HG03066 (cell line): ENCODE measurements around the gene ZNF200.
A peak's percentile ranks its signal among the peaks of the same experiment; 100 is the strongest.
"Not testable (repeated sequence)": the region's sequence is repeated elsewhere in the genome, so short reads cannot be mapped to it uniquely, and the experiment has no call there.

Experiments
- ATAC-seq: cut with Tn5 transposase; IDR thresholded peaks from one replicate; pipeline ENCODE4 v1.9.1; 2021; ENCODE audit warnings: low read depth; ENCODE audit not compliant: unreplicated experiment

The ZNF200 gene, protein sequence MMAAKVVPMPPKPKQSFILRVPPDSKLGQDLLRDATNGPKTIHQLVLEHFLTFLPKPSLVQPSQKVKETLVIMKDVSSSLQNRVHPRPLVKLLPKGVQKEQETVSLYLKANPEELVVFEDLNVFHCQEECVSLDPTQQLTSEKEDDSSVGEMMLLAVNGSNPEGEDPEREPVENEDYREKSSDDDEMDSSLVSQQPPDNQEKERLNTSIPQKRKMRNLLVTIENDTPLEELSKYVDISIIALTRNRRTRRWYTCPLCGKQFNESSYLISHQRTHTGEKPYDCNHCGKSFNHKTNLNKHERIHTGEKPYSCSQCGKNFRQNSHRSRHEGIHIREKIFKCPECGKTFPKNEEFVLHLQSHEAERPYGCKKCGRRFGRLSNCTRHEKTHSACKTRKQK

GRCh38 chr16:3234857-3235561 lies at the start of gene ZNF200:
Gene ZNF200 (minus strand): TSS chr16:3235158. CDS start chr16:3233755, 1,403 bp downstream.
- ATAC-seq: peak; percentile 83

DNA sequence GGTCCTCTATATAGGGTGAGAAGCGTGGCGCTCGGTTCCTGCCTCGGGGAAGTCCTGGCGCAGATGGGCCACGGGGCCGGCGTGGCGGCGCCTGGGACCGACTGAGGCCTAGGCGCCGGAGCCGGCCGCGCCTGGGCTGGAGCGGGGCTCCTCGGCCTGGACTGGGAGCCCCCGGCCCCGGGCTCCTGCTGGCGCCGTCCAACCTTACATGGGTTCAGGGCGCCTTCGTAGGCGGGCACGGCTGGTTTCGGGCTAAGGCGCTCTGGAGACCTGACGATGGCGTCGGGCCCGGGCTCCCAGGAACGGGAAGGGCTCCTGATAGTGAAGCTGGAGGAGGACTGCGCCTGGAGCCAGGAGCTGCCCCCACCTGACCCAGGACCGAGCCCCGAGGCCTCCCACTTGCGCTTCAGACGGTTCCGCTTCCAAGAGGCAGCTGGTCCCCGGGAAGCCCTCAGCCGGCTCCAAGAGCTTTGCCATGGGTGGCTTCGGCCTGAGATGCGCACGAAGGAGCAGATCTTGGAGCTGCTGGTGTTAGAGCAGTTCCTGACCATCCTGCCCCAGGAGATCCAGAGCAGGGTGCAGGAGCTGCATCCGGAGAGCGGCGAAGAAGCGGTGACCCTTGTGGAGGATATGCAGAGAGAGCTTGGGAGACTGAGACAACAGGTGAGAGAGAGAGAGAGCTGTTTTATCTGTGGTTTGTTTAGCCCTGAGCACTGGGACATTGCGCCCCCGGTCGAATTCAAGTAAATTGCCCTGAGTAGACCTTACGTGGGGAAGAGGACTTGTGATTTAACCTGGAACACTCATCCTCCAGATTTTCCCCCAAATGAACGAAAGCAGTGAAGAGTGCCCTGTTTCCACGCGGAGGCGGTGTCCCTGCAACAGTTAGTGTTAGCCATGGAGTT lies 48.8 kb upstream of the ZNF200 start:
- no peak for ATAC-seq

DNA sequence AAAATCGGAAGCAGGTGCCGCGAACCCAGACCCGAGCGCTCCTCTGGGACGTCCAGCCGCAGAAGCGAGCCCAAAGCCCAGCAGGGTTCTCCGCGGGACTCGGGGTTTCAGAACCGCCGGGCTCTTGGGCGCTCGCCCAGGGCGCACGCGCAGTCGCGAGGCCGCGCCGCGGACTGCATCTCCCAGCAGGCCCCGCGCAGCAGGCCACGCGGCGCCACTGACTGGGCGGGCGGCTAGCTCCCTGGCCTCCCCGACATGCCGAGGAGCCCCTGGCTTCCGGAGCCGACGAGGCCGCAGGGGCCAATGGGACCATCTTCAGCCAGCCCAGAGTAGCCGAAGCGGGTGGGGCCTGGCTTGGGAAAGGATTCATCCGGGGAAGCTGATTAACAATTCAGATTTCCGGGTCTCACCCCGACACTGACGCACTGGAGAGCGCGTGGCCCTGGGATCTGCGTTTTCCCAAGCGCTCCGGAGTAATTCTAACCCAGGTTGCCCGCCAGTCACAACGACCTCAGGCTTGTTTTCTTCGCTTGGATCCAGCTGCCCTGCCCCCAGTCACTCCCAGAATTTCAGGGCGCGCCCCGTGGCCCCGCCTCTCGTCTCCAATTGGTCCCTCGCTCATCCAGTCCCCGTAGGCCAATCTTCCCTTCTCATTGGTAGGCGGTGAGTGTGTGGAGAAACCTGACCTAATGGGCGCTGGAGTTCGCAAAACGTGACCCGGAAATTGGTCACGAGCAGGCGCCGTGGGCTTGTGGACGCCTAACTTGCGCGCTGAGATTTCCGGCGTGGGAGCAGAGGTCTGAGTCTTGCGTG lies 48.0 kb upstream of the ZNF200 start, which contains the start of gene ZNF263:
TSS of gene ZNF263 (plus strand) at position 762 of the 813 bp plus-strand sequence. CDS start 328 bp downstream, outside the sequence.
- peak; percentile 83 for ATAC-seq

- ATAC-seq: peak; percentile 22
Observed at GRCh38 chr16:3282103-3282729, 47.3 kb upstream of the ZNF200 start.

GRCh38 chr16:3281222-3281820 lies 46.4 kb upstream of the ZNF200 start:
- ATAC-seq: no peak

DNA sequence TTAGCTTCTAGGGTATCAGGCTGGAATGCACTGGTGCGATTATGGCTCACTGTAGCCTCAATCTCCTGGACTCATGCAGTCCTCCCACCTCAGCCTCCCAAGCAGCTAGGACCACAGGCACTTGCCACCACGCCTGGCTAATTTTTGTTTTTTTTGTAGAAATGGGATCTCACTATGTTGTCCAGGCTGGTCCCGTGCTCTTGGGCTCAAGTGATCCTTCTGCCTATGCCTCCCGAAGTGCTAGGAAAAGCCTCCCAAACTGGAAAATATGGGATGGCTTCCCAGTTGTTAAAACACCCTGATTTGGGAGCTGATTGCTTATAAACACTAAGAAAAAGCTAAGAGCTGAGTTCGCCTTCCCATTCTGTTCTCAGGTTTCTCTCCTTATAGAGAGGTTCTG lies 41.7 kb upstream of the ZNF200 start:
- ATAC-seq: no peak

DNA sequence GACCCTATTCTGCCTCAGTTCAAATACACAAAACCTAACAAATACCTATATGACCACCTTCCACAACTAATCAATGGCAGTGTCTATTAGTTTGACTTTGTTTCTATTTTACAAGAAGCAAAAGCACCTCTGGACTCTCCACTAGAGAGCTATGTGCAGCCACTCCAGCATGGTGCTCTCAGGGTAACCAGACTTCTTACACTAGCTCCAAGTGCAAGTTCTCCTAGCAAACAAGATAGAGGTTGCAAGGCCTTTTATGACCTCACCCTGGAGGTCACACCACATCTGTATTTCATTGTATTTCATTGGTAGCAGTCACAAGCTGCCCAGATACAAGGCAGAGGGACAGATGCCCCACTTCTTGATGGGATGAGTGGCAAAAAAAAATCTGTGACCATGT lies 40.0 kb upstream of the ZNF200 start:
- no peak for ATAC-seq

GRCh38 chr16:3274490-3274889 lies 39.5 kb upstream of the ZNF200 start:
- no peak for ATAC-seq

- ATAC-seq: not testable (repeated sequence)
Observed at GRCh38 chr16:3271281-3271680, 36.3 kb upstream of the ZNF200 start.

- not testable (repeated sequence) for ATAC-seq
Observed at GRCh38 chr16:3270718-3271117, 35.8 kb upstream of the ZNF200 start.

GRCh38 chr16:3268294-3268693 lies 33.3 kb upstream of the ZNF200 start:
- no peak for ATAC-seq

- no peak for ATAC-seq
Observed at GRCh38 chr16:3266873-3267537, 32.0 kb upstream of the ZNF200 start.

DNA sequence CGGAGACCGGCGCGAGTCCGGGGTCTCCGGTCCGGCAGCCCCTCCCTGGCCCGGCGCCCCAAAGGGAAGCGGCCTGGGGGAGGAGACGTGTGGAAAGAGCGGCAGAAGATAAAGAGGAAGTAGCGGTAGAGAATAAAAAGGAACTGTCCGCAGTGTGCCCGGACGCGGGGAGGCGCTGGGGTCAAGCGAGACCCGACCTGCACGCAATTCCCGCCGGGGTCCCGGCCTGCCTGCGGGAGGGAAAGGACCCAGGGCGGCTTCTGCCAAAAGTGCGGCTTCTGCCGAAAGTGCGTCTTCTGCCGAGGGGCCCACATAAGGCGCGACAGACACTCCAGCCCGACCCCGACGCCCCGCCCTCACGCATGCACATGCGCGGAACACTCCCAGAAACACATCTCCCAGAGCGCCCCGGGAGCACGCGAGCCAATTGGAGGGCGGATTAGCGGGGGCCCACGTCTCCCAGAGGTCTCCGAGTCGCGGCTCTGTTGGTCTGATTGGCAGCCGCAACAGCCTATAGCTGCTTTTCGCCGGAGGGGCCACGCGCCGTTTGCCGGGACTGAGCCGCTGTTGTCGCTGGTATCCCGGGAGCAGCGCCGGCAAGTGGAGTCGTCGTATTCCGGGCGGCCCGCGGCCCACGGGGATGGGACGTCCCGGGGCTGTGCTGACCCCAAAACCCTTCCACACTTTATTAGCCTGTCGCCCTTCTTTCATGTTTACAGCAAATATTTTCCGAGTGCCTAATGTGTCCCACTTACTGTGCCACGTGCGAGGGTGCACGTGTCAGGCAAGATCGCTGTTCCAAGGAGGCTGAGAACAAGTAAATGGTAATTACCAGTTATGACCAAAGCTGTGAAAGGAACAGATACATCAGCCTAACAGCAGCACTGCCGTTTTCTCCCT lies 29.4 kb upstream of the ZNF200 start:
- ATAC-seq: peak; percentile 80

GRCh38 chr16:3262517-3262916 lies 27.6 kb upstream of the ZNF200 start:
- ATAC-seq: no peak

DNA sequence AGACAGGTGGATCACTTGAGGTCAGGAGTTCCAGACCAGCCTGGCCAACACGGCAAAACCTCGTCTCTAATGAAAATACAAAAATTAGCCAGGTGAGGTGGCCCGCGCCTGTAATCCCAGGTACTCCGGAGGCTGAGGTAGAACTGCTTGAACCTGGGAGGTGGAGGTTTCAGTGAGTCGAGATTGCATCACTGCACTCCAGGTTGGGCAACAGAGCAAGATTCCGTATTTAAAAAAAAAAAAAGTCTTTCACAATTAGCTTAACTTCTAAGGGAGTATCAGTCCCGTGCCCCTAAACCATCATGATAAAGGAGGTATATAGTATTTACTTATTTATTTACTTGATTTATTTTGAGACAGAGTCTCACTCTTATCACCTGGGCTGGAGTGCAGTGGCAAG lies 24.9 kb upstream of the ZNF200 start:
- no peak for ATAC-seq

DNA sequence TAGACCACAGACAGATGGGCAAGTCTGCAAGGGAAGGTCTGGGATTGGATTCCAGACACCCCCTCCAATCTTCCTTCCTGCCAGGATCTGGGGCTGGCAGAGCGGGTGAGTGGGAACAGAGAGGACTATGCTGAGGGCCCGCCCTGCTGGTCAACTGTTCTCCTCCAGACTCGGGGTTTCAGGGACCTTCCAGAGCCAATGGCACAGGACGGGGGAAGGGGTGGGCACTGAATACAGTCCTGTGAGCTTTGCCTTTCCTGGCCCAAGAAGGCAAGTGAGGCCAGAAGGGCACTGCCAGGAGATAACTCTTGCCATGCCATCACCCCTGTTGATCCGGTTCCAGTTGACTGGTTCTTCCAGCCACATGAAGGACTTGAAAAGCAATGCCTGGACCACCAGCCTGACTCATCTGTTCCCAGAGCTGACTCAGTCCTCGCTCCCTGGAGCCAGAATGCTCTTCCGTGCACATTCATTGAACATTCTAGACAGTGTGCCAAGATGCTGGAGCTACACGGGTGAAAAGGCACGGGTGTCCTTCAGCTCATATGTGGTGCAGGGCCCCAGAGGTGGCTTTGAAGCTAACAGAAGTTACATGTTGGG lies 22.0 kb upstream of the ZNF200 start:
- ATAC-seq: no peak
